ENCODE results near the gene RAB3IP.
"Not testable (repeated sequence)": the region's sequence is repeated elsewhere in the genome, so short reads cannot be mapped to it uniquely, and the experiment has no call there.

Gene RAB3IP

GRCh38 chr12:69835081-69835480 is 96.4 kb downstream of the RAB3IP start:
- no peak for DNase-seq (ENCODE audit: low spot score)

GRCh38 chr12:69836015-69836414 is 97.4 kb downstream of the RAB3IP start:
- no peak for DNase-seq (ENCODE audit: low spot score)

- DNase-seq (ENCODE audit: low spot score): no peak
These were observed 98.5 kb downstream of the RAB3IP start for GRCh38 chr12:69837191-69837590.

GRCh38 chr12:69837657-69838415 is 99.2 kb downstream of the RAB3IP start:
- DNase-seq (ENCODE audit: low spot score): no peak

- peak; percentile 13 for DNase-seq (ENCODE audit: low spot score)
These were observed 102.1 kb downstream of the RAB3IP start for GRCh38 chr12:69840727-69841126.

GRCh38 chr12:69843608-69844007 is 104.9 kb downstream of the RAB3IP start:
- DNase-seq (ENCODE audit: low spot score): no peak

- DNase-seq (ENCODE audit: low spot score): no peak
These were observed 105.8 kb downstream of the RAB3IP start for GRCh38 chr12:69844416-69844815.

- DNase-seq (ENCODE audit: low spot score): no peak
These were observed 106.2 kb downstream of the RAB3IP start for GRCh38 chr12:69844836-69845235.

GRCh38 chr12:69846976-69847375 is 108.3 kb downstream of the RAB3IP start:
- no peak for DNase-seq (ENCODE audit: low spot score)

- no peak for DNase-seq (ENCODE audit: low spot score)
These were observed 113.3 kb downstream of the RAB3IP start for GRCh38 chr12:69851976-69852375.

GRCh38 chr12:69853176-69853961 is 114.7 kb downstream of the RAB3IP start:
- not testable (repeated sequence) for DNase-seq (ENCODE audit: low spot score)

- no peak for DNase-seq (ENCODE audit: low spot score)
These were observed 128.0 kb downstream of the RAB3IP start for GRCh38 chr12:69866698-69867097.

GRCh38 chr12:69868695-69869094 is 130.0 kb downstream of the RAB3IP start:
- DNase-seq (ENCODE audit: low spot score): no peak

- no peak for DNase-seq (ENCODE audit: low spot score)
These were observed 134.1 kb downstream of the RAB3IP start for GRCh38 chr12:69872804-69873203.
